Measurements from ENCODE around the gene RPS6KA5. TPM values are rescaled to one million over a fixed set of nuclear protein-coding genes. Genes with fewer than 3 reads are reported as not detected.

The RPS6KA5 gene
- total RNA-seq, 1 experiment from 2014 or later, result 24.2 TPM

- Histone ChIP-seq H2AFZ (ENCODE audit: low read depth, low read length, poor library complexity, severe bottlenecking) (no peak overlapping the region), H3K4me2 (ENCODE audit: low read length) (peak overlapping the region; percentile 96), H3K9me3 (ENCODE audit: control insufficient read depth in 1 of 2, insufficient read depth in 1 of 2, low read depth in 1 of 2, low read length in 2 of 2) (no peaks in the 10 kb centered on the region), H3K36me3 (ENCODE audit: control insufficient read depth in 1 of 2, insufficient read depth in 2 of 2, low read length in 2 of 2) (no peaks in the 10 kb centered on the region), H3K9ac (ENCODE audit: low read length) (peak overlapping the region; percentile 71), H3K79me2 (ENCODE audit: insufficient read depth, low read length) (peaks cover 40% of the 10 kb centered on the region; the same call in 1 of the 2 replicates), H3K27ac (ENCODE audit: low read depth, low read length) (no peak overlapping the region), H3K4me1 (ENCODE audit: control insufficient read depth in 1 of 2, insufficient read depth in 2 of 2, low read length in 2 of 2) (peaks cover 0 to 11% of the 10 kb centered on the region in 2 experiments; a peak in 1 of 4 replicates), H3K27me3 (ENCODE audit: insufficient read depth, low read length) (no peaks in the 10 kb centered on the region), H4K20me1 (ENCODE audit: insufficient read depth) (no peaks in the 10 kb centered on the region), H3K9me2 (ENCODE audit: insufficient read depth) (no peaks in the 10 kb centered on the region), H3K4me3 (replicated peaks in 1 of 2; ENCODE audit: low read depth in 1 of 2, low read length in 2 of 2) (peak overlapping the region; percentile 59 to 72)
- CTCF ChIA-PET, result no interaction called here
- ATAC-seq (no peak), DNase-seq (ENCODE audit: low read depth, low spot score) (no peak)
- POLR2A ChIA-PET, result no interaction called here
- TF ChIP-seq TCF7L2 (IDR thresholded peaks at IDR 0.05; ENCODE audit: borderline replicate concordance, extremely low read depth, insufficient read depth, insufficient read length) (no peak), YY1 (IDR thresholded peaks at IDR 0.05; ENCODE audit: extremely low read depth, insufficient replicate concordance, low read depth, low read length) (no peak), POLR2AphosphoS5 (IDR thresholded peaks at IDR 0.05; ENCODE audit: low read depth, low read length) (no peak)
- intact Hi-C loops (cut with micrococcal nuclease), result no loop called here
- TSS peak; percentile 34 for BruUV-seq (replicated peaks)
- RAD21 ChIA-PET (ENCODE audit: low non-redundant PET in 1 of 2, low total read pairs in 2 of 2, uncharacterized antibody in 2 of 2, unreplicated experiment in 2 of 2), result no interaction called here
Observed at GRCh38 chr14:90814806-90815571, 245.5 kb downstream of the RPS6KA5 start.

GRCh38 chr14:90813442-90813841 is 247.0 kb downstream of the RPS6KA5 start:
- Histone ChIP-seq H3K79me2 (ENCODE audit: insufficient read depth, low read length) (peaks cover 46% of the 10 kb centered on the region; the same call in 1 of the 2 replicates), H3K27me3 (ENCODE audit: insufficient read depth, low read length) (no peaks in the 10 kb centered on the region), H4K20me1 (ENCODE audit: insufficient read depth) (no peaks in the 10 kb centered on the region), H3K9me3 (ENCODE audit: control insufficient read depth in 1 of 2, insufficient read depth in 1 of 2, low read depth in 1 of 2, low read length in 2 of 2) (no peaks in the 10 kb centered on the region), H3K4me1 (ENCODE audit: control insufficient read depth in 1 of 2, insufficient read depth in 2 of 2, low read length in 2 of 2) (peaks cover 0 to 15% of the 10 kb centered on the region in 2 experiments; a peak in 1 of 4 replicates), H3K9me2 (ENCODE audit: insufficient read depth) (no peaks in the 10 kb centered on the region), H3K9ac (ENCODE audit: low read length) (no peak overlapping the region), H3K27ac (ENCODE audit: low read depth, low read length) (no peak overlapping the region), H3K36me3 (ENCODE audit: control insufficient read depth in 1 of 2, insufficient read depth in 2 of 2, low read length in 2 of 2) (no peaks in the 10 kb centered on the region), H2AFZ (ENCODE audit: low read depth, low read length, poor library complexity, severe bottlenecking) (no peak overlapping the region), H3K4me2 (ENCODE audit: low read length) (no peak overlapping the region), H3K4me3 (replicated peaks in 1 of 2; ENCODE audit: low read depth in 1 of 2, low read length in 2 of 2) (no peak overlapping the region)
- ATAC-seq (no peak), DNase-seq (ENCODE audit: low read depth, low spot score) (no peak)
- ChIA-PET POLR2A (no interaction called here), RAD21 (ENCODE audit: low non-redundant PET in 1 of 2, low total read pairs in 2 of 2, uncharacterized antibody in 2 of 2, unreplicated experiment in 2 of 2) (no interaction called here), CTCF (no interaction called here)
- TF ChIP-seq EZH2phosphoT487 (IDR thresholded peaks at IDR 0.05; ENCODE audit: borderline replicate concordance) (no peak), EZH2 (IDR thresholded peaks at IDR 0.05) (no peak), ATF3 (IDR thresholded peaks at IDR 0.05) (no peak)
- BruUV-seq (replicated peaks), result no TSS peak
- intact Hi-C loops (cut with micrococcal nuclease), result no loop called here

All from HCT116 (cell line).